GM23338 (cell line): ENCODE measurements around the gene ESM1. TPM values are rescaled to one million over a fixed set of nuclear protein-coding genes. Genes with fewer than 3 reads are reported as not detected.
A peak's percentile ranks its signal among the peaks of the same experiment; 100 is the strongest.

ENCODE experiments used
- ATAC-seq: fragments of 200-7000 bp; cut with Tn5 transposase; 3 replicates; pipeline ENCODE4 v1.9.1; 2020
- DNase-seq: peaks from one replicate; pipeline ENCODE4 v3.0.0-alpha.2; 2015; ENCODE audit warnings: low spot score
- H2AFZ ChIP-seq: fragments of 200-600 bp; sonication (generic); 2 replicates; pipeline ENCODE4 v1.8.0; 2016; ENCODE audit warnings: antibody characterized with exemption, mild to moderate bottlenecking, moderate library complexity
- H3F3A ChIP-seq: fragments of 200-600 bp; sonication (generic); replicated peaks from 2 replicates; pipeline ENCODE4 v1.8.0; 2017; ENCODE audit warnings: antibody characterized with exemption, mixed run types, low read depth
- H3K27ac ChIP-seq: fragments of 200-600 bp; sonication (generic); 2 replicates; pipeline ENCODE4 v1.6.1; 2016; ENCODE audit warnings: low read depth
- H3K27me3 ChIP-seq: fragments of 200-600 bp; sonication (generic); 2 replicates; pipeline ENCODE4 v1.8.0; 2016; ENCODE audit warnings: mild to moderate bottlenecking, mixed run types, moderate library complexity; ENCODE audit not compliant: insufficient read depth
- H3K36me3 ChIP-seq: fragments of 200-600 bp; sonication (generic); 2 replicates; pipeline ENCODE4 v1.8.0; 2016; ENCODE audit warnings: mild to moderate bottlenecking; ENCODE audit not compliant: insufficient read depth
- H3K4me1 ChIP-seq: fragments of 200-600 bp; sonication (generic); 2 replicates; pipeline ENCODE4 v1.8.0; 2016; ENCODE audit warnings: mild to moderate bottlenecking, moderate library complexity; ENCODE audit not compliant: insufficient read depth
- H3K4me2 ChIP-seq: fragments of 200-600 bp; sonication (generic); 2 replicates; pipeline ENCODE4 v1.7.1; 2017; ENCODE audit warnings: mixed run types
- H3K4me3 ChIP-seq: fragments of 200-600 bp; sonication (generic); 2 replicates; pipeline ENCODE4 v1.6.1; 2016; ENCODE audit warnings: mixed run types
- H3K79me2 ChIP-seq: fragments of 200-600 bp; sonication (generic); replicated peaks from 2 replicates; pipeline ENCODE4 v1.8.0; 2017; ENCODE audit warnings: mild to moderate bottlenecking; ENCODE audit not compliant: insufficient read depth
- H3K9me2 ChIP-seq: fragments of 200-600 bp; sonication (generic); 2 replicates; pipeline ENCODE4 v1.8.0; 2017; ENCODE audit not compliant: insufficient read depth
- H4K20me1 ChIP-seq: fragments of 200-600 bp; sonication (generic); replicated peaks from 2 replicates; pipeline ENCODE4 v1.8.0; 2017; ENCODE audit warnings: mild to moderate bottlenecking; ENCODE audit not compliant: insufficient read depth
- H3K27ac Mint-ChIP-seq: 2 replicates; pipeline ENCODE4 v1.8.0; 2020; ENCODE audit warnings: inconsistent platforms, mild to moderate bottlenecking, moderate library complexity, mixed read lengths
- H3K27me3 Mint-ChIP-seq: 3 replicates; pipeline ENCODE4 v1.8.0; 2022; ENCODE audit warnings: low read depth, mild to moderate bottlenecking, moderate library complexity, mixed read lengths, inconsistent platforms; ENCODE audit not compliant: insufficient read depth, poor library complexity
- H3K36me3 Mint-ChIP-seq: 3 replicates; pipeline ENCODE4 v1.8.0; 2021; ENCODE audit warnings: low read depth, mild to moderate bottlenecking, inconsistent platforms, moderate library complexity, mixed read lengths
- H3K4me1 Mint-ChIP-seq: 3 replicates; pipeline ENCODE4 v1.8.0; 2020; ENCODE audit warnings: mild to moderate bottlenecking, inconsistent platforms, mixed read lengths
- H3K4me3 Mint-ChIP-seq: 3 replicates; pipeline ENCODE4 v1.8.0; 2021; ENCODE audit warnings: moderate library complexity, mild to moderate bottlenecking, inconsistent platforms, mixed read lengths
- H3K9me3 Mint-ChIP-seq: 3 replicates; pipeline ENCODE4 v1.8.0; 2020; ENCODE audit warnings: moderate library complexity, mild to moderate bottlenecking, inconsistent platforms, mixed read lengths
- CREB1 ChIP-seq: fragments of 250-450 bp; sonication (Bioruptor Pico); IDR thresholded peaks from 2 replicates; pipeline ENCODE4 v1.5.0; 2020; ENCODE audit warnings: low read depth, mild to moderate bottlenecking, moderate library complexity
- EZH2phosphoT487 ChIP-seq: fragments of 200-600 bp; sonication (generic); IDR thresholded peaks from one replicate; pipeline ENCODE4 v1.8.1; 2018; ENCODE audit warnings: antibody characterized with exemption; ENCODE audit not compliant: unreplicated experiment
- JUNB ChIP-seq: IDR thresholded peaks from one replicate; pipeline ENCODE4 v1.6.1; 2016; ENCODE audit warnings: antibody characterized with exemption; ENCODE audit not compliant: unreplicated experiment
- POLR2AphosphoS5 ChIP-seq: IDR thresholded peaks from 2 replicates; pipeline ENCODE4 v1.6.1; 2016; ENCODE audit warnings: antibody characterized with exemption, low read depth
- ZNF114 ChIP-seq: fragments of 250-450 bp; sonication (Bioruptor Pico); IDR thresholded peaks from 2 replicates; pipeline ENCODE4 v1.5.0; 2020; ENCODE audit warnings: mild to moderate bottlenecking, moderate library complexity
- ZNF331 ChIP-seq: fragments of 250-450 bp; sonication (Bioruptor Pico); IDR thresholded peaks from 2 replicates; pipeline ENCODE4 v1.5.0; 2020; ENCODE audit warnings: low read depth, mild to moderate bottlenecking, moderate library complexity
- polyA plus RNA-seq: library from polyadenylated mRNA; unstranded; fragments of >200 nt; fragmentation: Nextera tagmentation; extraction: Ambion mirVana; gene quantifications from 2 replicates; pipeline ENCODE4 v1.2.1, GENCODE V29; 2016
- total RNA-seq: library from RNA; depleted of rRNA; stranded (reverse); fragments of >200 nt; shearing (Covaris generic); gene quantifications from 2 replicates; pipeline ENCODE4 v1.2.3, GENCODE V29; 2014; rRNA removed

The ESM1 gene
- total and polyA plus RNA-seq, 2 experiments from 2014 or later: 0.14 TPM; not detected in 1

GRCh38 chr5:54932789-54933188 is 52.6 kb downstream of the ESM1 start:
- H3F3A ChIP-seq: no peaks in the 10 kb centered on the region
- no peaks in the 10 kb centered on the region for H3K79me2 ChIP-seq
- no peaks in the 10 kb centered on the region for H3K36me3 ChIP-seq
- no peak overlapping the region for H3K27ac ChIP-seq
- no peak for TF ChIP-seq POLR2AphosphoS5
- TF ChIP-seq EZH2phosphoT487: no peak
- TF ChIP-seq ZNF114 (CRISPR knock-in tag): no peak
- TF ChIP-seq JUNB: no peak
- no peak for TF ChIP-seq CREB1 (CRISPR knock-in tag)
- TF ChIP-seq ZNF331 (CRISPR knock-in tag): no peak
- H3K27me3 ChIP-seq: no peaks in the 10 kb centered on the region
- H2AFZ ChIP-seq: no peak overlapping the region
- H3K27ac Mint-ChIP-seq: no peak overlapping the region
- H3K4me1 ChIP-seq: no peaks in the 10 kb centered on the region
- peaks cover 11% of the 10 kb centered on the region; the same call in 2 of the 3 replicates for H3K4me1 Mint-ChIP-seq
- no peaks in the 10 kb centered on the region for H4K20me1 ChIP-seq
- H3K36me3 Mint-ChIP-seq: no peaks in the 10 kb centered on the region
- peaks cover 14% of the 10 kb centered on the region; the same call in 1 of the 2 replicates for H3K9me2 ChIP-seq
- ATAC-seq: peak; percentile 32; the same call in 2 of the 3 replicates
- no peak overlapping the region for H3K4me3 Mint-ChIP-seq
- H3K4me2 ChIP-seq: no peak overlapping the region
- DNase-seq: peak; percentile 28
- H3K9me3 Mint-ChIP-seq: no peaks in the 10 kb centered on the region
- H3K27me3 Mint-ChIP-seq: no peaks in the 10 kb centered on the region
- H3K4me3 ChIP-seq: no peak overlapping the region

GRCh38 chr5:54930736-54931135 is 54.7 kb downstream of the ESM1 start:
- Histone ChIP-seq H3K27ac (no peak overlapping the region), H2AFZ (no peak overlapping the region), H3K4me1 (no peaks in the 10 kb centered on the region), H3F3A (no peaks in the 10 kb centered on the region), H3K36me3 (no peaks in the 10 kb centered on the region), H3K4me3 (no peak overlapping the region), H3K4me2 (no peak overlapping the region), H3K27me3 (no peaks in the 10 kb centered on the region), H3K79me2 (no peaks in the 10 kb centered on the region), H3K9me2 (peaks cover 10% of the 10 kb centered on the region; the same call in 1 of the 2 replicates), H4K20me1 (no peaks in the 10 kb centered on the region)
- 0 out of 3 replicates have a peak, but pooled peaks cover 4% of the 10 kb centered on the region for H3K9me3 Mint-ChIP-seq
- no peak overlapping the region for H3K27ac Mint-ChIP-seq
- ATAC-seq (no peak), DNase-seq (no peak)
- no peaks in the 10 kb centered on the region for H3K27me3 Mint-ChIP-seq
- H3K36me3 Mint-ChIP-seq: no peaks in the 10 kb centered on the region
- peaks cover 8% of the 10 kb centered on the region; the same call in 2 of the 3 replicates for H3K4me1 Mint-ChIP-seq
- TF ChIP-seq ZNF331 (CRISPR knock-in tag) (no peak), EZH2phosphoT487 (no peak)
- H3K4me3 Mint-ChIP-seq: no peak overlapping the region

Other genes with a start within 250 kb of the ESM1 start
- not detected in 2 replicates for gene GZMK, start 38.7 kb upstream of the ESM1 start, total RNA-seq
- not detected in 2 replicates for gene GZMK, start 38.7 kb upstream of the ESM1 start, polyA plus RNA-seq
- not detected in 2 replicates for gene GZMA, start 117.1 kb upstream of the ESM1 start, total RNA-seq
- gene GZMA, start 117.1 kb upstream of the ESM1 start, polyA plus RNA-seq: not detected in 2 replicates
- gene GPX8, start 174.6 kb upstream of the ESM1 start, total RNA-seq: 52.1 and 64.4 TPM in 2 replicates
- 59.1 and 66.1 TPM in 2 replicates for gene GPX8, start 174.6 kb upstream of the ESM1 start, polyA plus RNA-seq
- gene CDC20B, start 187.6 kb upstream of the ESM1 start, total RNA-seq: not detected in 2 replicates
- gene CDC20B, start 187.6 kb upstream of the ESM1 start, polyA plus RNA-seq: not detected in 2 replicates
- gene MCIDAS, start 241.7 kb upstream of the ESM1 start, total RNA-seq: 0.12 TPM in 1 of 2 replicates, not detected in the other
- gene MCIDAS, start 241.7 kb upstream of the ESM1 start, polyA plus RNA-seq: not detected in 2 replicates
- gene CCNO, start 248.0 kb upstream of the ESM1 start, total RNA-seq: not detected in 2 replicates
- gene CCNO, start 248.0 kb upstream of the ESM1 start, polyA plus RNA-seq: 0.21 TPM in 1 of 2 replicates, not detected in the other